Kidney epithelial cell (primary cell): ENCODE data around the gene LILRA2. TPM values are rescaled to one million over a fixed set of nuclear protein-coding genes. Genes with fewer than 3 reads are reported as not detected.

ENCODE experiments used
- DNase-seq: peaks from one replicate; pipeline ENCODE4 v3.0.0-alpha.2; 2010; ENCODE audit warnings: low read depth
- H3K27me3 ChIP-seq: 2 replicates; pipeline ENCODE4 v1.6.0; 2011; ENCODE audit warnings: low read length; ENCODE audit not compliant: control insufficient read depth, insufficient read depth
- H3K36me3 ChIP-seq: 2 replicates; pipeline ENCODE4 v1.5.1; 2011; ENCODE audit warnings: low read length; ENCODE audit not compliant: control insufficient read depth, insufficient read depth
- H3K4me3 ChIP-seq: 2 replicates; pipeline ENCODE4 v1.5.1; 2011; ENCODE audit warnings: low read depth, mild to moderate bottlenecking, control low read depth, low read length
- total RNA-seq: library from RNA; depleted of rRNA; stranded (reverse); fragments of >200 nt; gene quantifications from 2 replicates; pipeline ENCODE4 v1.2.3, GENCODE V29; 2015
- TF ChIP-seq, protein P1 (sequence below): IDR thresholded peaks from 2 replicates; pipeline ENCODE4 v1.5.1; 2011; ENCODE audit warnings: mild to moderate bottlenecking, moderate library complexity, low read length, control low read depth, inconsistent platforms; ENCODE audit not compliant: insufficient read depth, poor library complexity, severe bottlenecking

LILRA2 gene
- total RNA-seq, 1 donor from 2014 or later, result not detected

DNA sequence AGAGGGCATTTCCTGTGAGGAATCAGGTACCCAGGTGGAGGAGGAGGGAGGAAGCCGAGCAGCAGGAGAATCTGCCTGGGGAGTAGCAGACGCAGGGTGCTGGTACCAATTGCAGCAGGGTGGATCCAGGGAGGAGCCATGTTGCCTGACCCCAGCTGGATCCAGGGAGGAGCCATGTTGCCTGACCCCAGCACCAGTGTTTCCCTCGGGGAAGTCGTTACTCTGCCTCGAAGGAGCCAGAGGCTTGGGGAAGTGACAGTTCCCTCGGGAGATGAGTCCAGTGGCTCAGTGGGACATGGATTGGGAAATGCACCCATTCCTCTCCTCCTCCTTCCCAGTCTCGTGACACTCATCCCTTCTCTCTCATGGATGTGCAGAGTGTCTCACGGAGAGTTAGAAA, 39.4 kb upstream of the LILRA2 start:
- TF ChIP-seq, protein P1, sequence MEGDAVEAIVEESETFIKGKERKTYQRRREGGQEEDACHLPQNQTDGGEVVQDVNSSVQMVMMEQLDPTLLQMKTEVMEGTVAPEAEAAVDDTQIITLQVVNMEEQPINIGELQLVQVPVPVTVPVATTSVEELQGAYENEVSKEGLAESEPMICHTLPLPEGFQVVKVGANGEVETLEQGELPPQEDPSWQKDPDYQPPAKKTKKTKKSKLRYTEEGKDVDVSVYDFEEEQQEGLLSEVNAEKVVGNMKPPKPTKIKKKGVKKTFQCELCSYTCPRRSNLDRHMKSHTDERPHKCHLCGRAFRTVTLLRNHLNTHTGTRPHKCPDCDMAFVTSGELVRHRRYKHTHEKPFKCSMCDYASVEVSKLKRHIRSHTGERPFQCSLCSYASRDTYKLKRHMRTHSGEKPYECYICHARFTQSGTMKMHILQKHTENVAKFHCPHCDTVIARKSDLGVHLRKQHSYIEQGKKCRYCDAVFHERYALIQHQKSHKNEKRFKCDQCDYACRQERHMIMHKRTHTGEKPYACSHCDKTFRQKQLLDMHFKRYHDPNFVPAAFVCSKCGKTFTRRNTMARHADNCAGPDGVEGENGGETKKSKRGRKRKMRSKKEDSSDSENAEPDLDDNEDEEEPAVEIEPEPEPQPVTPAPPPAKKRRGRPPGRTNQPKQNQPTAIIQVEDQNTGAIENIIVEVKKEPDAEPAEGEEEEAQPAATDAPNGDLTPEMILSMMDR, result no peak
- Histone ChIP-seq H3K36me3 (no peaks in the 10 kb centered on the region), H3K4me3 (no peak overlapping the region), H3K27me3 (no peaks in the 10 kb centered on the region)
- DNase-seq, result no peak

DNA sequence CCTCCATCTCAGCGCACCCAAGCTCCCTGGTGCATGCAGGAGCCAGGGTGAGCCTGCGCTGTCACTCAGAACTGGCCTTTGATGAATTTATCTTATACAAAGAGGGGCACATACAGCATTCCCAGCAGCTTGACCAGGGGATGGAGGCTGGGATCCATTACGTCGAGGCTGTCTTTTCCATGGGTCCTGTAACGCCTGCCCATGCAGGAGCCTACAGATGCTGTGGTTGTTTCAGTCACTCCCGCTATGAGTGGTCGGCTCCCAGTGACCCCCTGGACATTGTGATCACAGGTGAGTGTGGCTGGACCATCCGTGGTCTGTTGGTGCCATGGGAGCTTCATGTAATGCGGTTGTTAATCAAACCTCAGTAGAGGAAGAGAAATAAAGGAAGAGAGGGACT, 38.0 kb upstream of the LILRA2 start:
- no peaks in the 10 kb centered on the region for H3K36me3 ChIP-seq
- DNase-seq, result no peak
- no peak overlapping the region for H3K4me3 ChIP-seq
- TF ChIP-seq, protein P1, result no peak
- no peaks in the 10 kb centered on the region for H3K27me3 ChIP-seq

DNA sequence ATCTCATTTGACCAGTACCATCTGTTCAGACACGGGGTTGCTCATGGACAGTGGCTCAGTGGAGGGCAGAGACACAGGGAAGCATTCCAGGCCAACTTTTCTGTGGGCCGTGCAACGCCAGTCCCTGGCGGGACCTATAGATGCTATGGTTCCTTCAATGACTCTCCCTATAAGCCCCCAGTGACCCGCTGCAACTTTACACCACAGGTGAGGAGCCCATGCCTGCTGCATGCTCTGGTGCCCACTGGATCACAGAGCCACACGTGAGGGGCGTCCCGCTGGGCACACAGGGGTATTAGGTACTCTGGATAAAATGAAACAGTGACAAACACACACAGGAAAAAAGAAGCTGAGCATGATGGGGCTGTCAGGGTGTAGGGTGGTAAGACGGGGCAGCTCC, 36.6 kb upstream of the LILRA2 start:
- no peaks in the 10 kb centered on the region for H3K27me3 ChIP-seq
- H3K4me3 ChIP-seq, result no peak overlapping the region
- TF ChIP-seq, protein P1, result no peak
- DNase-seq, result no peak
- H3K36me3 ChIP-seq, result no peaks in the 10 kb centered on the region

DNA sequence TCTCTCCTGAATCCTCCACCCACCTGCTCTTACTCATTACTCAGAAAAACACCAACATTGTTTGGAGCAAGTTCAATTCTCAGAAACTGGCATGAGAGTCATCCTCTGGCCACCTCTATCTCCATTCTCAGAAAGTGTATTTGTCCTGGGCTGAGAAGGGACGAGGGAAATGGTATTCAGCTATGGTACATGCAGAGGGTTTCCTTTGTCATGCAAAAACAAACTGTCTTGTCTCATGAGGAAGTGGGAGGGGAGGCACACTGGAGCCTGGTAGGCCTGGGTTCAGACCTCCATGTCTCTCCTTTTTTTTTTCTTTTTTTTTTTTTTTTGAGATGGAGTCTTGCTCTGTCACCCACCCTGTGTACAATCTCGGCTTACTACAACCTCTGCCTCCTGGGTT, 31.9 kb upstream of the LILRA2 start:
- H3K36me3 ChIP-seq, result no peaks in the 10 kb centered on the region
- no peak for DNase-seq
- no peaks in the 10 kb centered on the region for H3K27me3 ChIP-seq
- H3K4me3 ChIP-seq, result no peak overlapping the region
- TF ChIP-seq, protein P1, result no peak

DNA sequence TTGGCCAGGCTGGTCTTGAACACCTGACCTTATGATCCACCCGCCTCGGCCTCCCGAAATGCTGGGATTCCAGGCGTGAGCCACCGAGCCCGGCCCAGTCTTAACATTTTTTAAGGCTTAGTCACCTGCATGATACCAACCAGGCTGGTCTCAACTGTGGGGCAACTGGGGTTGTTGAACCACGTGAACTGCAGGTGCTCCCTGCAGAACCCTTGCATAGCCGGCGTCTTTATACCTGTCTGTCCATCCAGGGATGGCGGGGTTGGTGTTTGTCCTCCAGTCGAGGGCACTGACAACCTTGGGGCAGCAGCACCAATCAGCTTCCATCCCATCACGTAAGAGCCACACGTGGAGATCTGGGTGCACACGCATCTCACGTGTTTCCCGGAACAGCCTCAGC, 24.8 kb upstream of the LILRA2 start:
- H3K4me3 ChIP-seq, result no peak overlapping the region
- no peak for DNase-seq
- H3K36me3 ChIP-seq, result no peaks in the 10 kb centered on the region
- TF ChIP-seq, protein P1, result no peak
- no peaks in the 10 kb centered on the region for H3K27me3 ChIP-seq

DNA sequence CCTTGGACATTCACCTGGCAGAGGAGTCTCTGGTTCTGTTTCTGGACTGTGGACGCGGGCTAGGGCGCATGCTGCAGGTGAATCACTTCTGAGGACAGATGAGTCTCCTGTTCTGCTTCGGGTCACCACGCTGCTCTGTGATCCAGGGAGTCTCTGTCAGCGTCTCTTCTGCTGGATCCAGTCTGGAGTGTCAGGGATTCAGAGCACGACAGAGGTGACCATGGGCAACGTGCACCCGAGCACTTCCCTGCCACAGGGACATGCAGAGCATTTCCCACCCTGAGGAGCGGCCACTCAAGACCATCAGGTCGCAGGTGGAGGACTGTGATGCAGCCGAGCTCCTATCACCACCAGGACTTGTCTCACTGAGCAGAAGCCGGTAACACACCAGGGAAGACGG, 24.4 kb upstream of the LILRA2 start:
- no peak overlapping the region for H3K4me3 ChIP-seq
- H3K27me3 ChIP-seq, result no peaks in the 10 kb centered on the region
- no peak for DNase-seq
- no peaks in the 10 kb centered on the region for H3K36me3 ChIP-seq
- TF ChIP-seq, protein P1, result no peak
